ENCODE results near the gene GUCA2A.

GRCh38 chr1:42192106-42192505, 27.6 kb upstream of the GUCA2A start:
- TF ChIP-seq, protein P1, sequence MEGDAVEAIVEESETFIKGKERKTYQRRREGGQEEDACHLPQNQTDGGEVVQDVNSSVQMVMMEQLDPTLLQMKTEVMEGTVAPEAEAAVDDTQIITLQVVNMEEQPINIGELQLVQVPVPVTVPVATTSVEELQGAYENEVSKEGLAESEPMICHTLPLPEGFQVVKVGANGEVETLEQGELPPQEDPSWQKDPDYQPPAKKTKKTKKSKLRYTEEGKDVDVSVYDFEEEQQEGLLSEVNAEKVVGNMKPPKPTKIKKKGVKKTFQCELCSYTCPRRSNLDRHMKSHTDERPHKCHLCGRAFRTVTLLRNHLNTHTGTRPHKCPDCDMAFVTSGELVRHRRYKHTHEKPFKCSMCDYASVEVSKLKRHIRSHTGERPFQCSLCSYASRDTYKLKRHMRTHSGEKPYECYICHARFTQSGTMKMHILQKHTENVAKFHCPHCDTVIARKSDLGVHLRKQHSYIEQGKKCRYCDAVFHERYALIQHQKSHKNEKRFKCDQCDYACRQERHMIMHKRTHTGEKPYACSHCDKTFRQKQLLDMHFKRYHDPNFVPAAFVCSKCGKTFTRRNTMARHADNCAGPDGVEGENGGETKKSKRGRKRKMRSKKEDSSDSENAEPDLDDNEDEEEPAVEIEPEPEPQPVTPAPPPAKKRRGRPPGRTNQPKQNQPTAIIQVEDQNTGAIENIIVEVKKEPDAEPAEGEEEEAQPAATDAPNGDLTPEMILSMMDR (IDR thresholded peaks at IDR 0.05; ENCODE audit: low read depth, low read length), result no peak
- TF ChIP-seq POLR2A (IDR thresholded peaks at IDR 0.05; ENCODE audit: extremely low read depth, insufficient read length), result no peak
- TF ChIP-seq, protein P2, sequence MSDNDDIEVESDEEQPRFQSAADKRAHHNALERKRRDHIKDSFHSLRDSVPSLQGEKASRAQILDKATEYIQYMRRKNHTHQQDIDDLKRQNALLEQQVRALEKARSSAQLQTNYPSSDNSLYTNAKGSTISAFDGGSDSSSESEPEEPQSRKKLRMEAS (IDR thresholded peaks at IDR 0.05; ENCODE audit: low read depth, low read length), result no peak
- no peak for TF ChIP-seq MYC (IDR thresholded peaks at IDR 0.05; ENCODE audit: low read depth, low read length)

Measured in NB4 (cell line).